ENCODE results near the gene OR12D1. TPM values are rescaled to one million over a fixed set of nuclear protein-coding genes. Genes with fewer than 3 reads are reported as not detected.

The OR12D1 gene
- total RNA-seq, 2 donors from 2014 or later: not detected

DNA sequence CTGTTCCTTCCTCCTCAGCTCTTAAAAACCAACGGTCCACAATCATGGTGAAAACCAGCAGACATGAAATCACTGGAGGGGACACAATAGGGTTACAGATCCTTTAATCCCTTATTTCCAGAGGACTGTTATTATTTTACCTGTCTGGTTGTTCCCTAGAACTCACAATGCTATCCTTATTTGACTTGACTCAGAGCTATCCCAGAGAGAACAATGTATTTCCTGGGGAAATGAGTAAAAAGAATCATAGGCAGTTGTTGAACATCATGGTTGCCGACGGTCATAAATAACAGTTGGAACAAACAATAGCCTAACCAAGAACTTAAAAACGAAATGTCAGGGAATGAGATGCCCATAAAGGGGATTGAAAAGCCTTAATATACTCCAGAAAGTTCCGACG is 51.5 kb downstream of the OR12D1 start:
- TF ChIP-seq, protein P1, sequence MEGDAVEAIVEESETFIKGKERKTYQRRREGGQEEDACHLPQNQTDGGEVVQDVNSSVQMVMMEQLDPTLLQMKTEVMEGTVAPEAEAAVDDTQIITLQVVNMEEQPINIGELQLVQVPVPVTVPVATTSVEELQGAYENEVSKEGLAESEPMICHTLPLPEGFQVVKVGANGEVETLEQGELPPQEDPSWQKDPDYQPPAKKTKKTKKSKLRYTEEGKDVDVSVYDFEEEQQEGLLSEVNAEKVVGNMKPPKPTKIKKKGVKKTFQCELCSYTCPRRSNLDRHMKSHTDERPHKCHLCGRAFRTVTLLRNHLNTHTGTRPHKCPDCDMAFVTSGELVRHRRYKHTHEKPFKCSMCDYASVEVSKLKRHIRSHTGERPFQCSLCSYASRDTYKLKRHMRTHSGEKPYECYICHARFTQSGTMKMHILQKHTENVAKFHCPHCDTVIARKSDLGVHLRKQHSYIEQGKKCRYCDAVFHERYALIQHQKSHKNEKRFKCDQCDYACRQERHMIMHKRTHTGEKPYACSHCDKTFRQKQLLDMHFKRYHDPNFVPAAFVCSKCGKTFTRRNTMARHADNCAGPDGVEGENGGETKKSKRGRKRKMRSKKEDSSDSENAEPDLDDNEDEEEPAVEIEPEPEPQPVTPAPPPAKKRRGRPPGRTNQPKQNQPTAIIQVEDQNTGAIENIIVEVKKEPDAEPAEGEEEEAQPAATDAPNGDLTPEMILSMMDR (IDR thresholded peaks at IDR 0.05): no peak
- DNase-seq (ENCODE audit: low spot score): no peak
- Histone ChIP-seq H3K4me1 (no peaks in the 10 kb centered on the region), H3K9me3 (no peaks in the 10 kb centered on the region), H3K4me3 (no peak overlapping the region), H3K27me3 (no peaks in the 10 kb centered on the region), H3K27ac (no peak overlapping the region), H3K36me3 (no peaks in the 10 kb centered on the region)

Other genes with a start within 250 kb of the OR12D1 start
- gene OR2J2, start 244.0 kb upstream of the OR12D1 start, total RNA-seq: not detected
- not detected for gene OR14J1, start 113.2 kb upstream of the OR12D1 start, total RNA-seq
- gene OR5V1, start 46.1 kb upstream of the OR12D1 start, total RNA-seq: not detected
- not detected for gene OR12D3, start 39.6 kb upstream of the OR12D1 start, total RNA-seq
- not detected for gene OR12D2, start 19.3 kb upstream of the OR12D1 start, total RNA-seq
- gene OR10C1, start 24.4 kb downstream of the OR12D1 start, total RNA-seq: not detected
- gene OR11A1, start 42.1 kb downstream of the OR12D1 start, total RNA-seq: not detected
- not detected for gene OR2H1, start 42.2 kb downstream of the OR12D1 start, total RNA-seq
- gene MAS1L, start 73.0 kb downstream of the OR12D1 start, total RNA-seq: not detected
- not detected for gene UBD, start 144.8 kb downstream of the OR12D1 start, total RNA-seq
- not detected for gene OR2H2, start 170.2 kb downstream of the OR12D1 start, total RNA-seq
- gene GABBR1, start 218.3 kb downstream of the OR12D1 start, total RNA-seq: 10 to 100 TPM; 16.4 to 32.0 TPM
- gene MOG, start 242.2 kb downstream of the OR12D1 start, total RNA-seq: 1 to 10 TPM in 1 of 2 donors, under 1 TPM in 1; 0.16 to 2.4 TPM

Measured in right atrium auricular region (tissue), 2 donors.